Panc1 (cell line): Measurements from ENCODE around the gene RIOK3.

Source experiments
- CTCF ChIP-seq: fragments of 450-650 bp; IDR thresholded peaks from 2 replicates; pipeline ENCODE4 v1.5.1; 2017; ENCODE audit warnings: mild to moderate bottlenecking
- POLR2AphosphoS5 ChIP-seq: IDR thresholded peaks from 2 replicates; pipeline ENCODE4 v1.6.1; 2012; ENCODE audit warnings: mild to moderate bottlenecking, low read depth, low read length, moderate library complexity

GRCh38 chr18:23403310-23403709, 49.8 kb upstream of the RIOK3 start:
- TF ChIP-seq CTCF, result no peak
- TF ChIP-seq POLR2AphosphoS5, result no peak
